SH-SY5Y (cell line): ENCODE data around the gene ZNF641.

Experiments used
- GATA2 ChIP-seq: IDR thresholded peaks from 2 replicates; pipeline ENCODE4 v1.6.1; 2011; ENCODE audit warnings: mild to moderate bottlenecking, low read depth, low read length
- GATA3 ChIP-seq: IDR thresholded peaks from 2 replicates; pipeline ENCODE4 v1.6.1; 2011; ENCODE audit warnings: low read depth, mild to moderate bottlenecking, low read length, moderate library complexity

DNA sequence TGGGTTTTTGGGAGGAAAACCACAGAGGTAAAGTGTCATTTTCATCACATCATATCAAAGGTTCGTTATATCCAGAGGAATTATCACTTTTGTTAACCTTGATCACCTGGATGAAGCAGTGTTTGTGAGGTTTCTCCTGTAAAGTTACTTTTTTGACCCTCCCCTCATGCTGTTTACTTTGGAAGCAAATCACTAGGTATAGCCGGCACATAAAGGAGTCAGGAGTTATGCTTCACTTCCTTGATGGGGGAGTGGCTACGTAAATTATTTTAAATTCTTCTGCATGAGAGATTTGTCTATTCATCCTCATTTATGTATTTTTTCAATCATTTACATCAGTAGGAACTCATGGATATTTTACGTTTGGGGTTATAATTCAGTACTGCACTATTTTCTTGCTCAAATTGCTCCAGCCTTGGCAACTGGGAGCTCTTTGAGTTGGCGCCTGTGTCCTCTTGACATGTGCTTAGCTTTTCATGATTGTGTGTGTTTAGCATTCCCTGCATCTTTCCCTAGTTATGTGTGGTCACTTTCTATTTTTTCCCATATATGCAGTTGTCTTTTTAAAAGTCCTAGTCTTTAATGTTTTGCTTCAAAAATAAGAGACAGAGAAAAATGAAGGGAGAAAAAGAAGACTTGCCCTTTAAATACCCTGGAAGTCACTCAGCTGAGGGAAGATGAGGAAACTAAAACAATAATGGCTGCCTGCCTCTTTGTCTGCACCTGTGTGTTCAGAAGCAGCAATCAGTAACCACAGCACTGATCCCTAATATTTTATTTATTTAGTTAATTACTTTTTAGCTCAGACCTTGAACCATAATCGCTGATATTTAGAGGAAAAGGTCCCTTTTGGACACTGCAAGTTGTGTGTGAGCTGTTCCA lies 62.1 kb downstream of the ZNF641 start:
- no peak for TF ChIP-seq GATA2
- TF ChIP-seq GATA3 = no peak
